ENCODE results near the gene ASPRV1. TPM values are rescaled to one million over a fixed set of nuclear protein-coding genes. Genes with fewer than 3 reads are reported as not detected.

Gene ASPRV1
- total and polyA plus RNA-seq, 12 donors, result 0.61 to 5.6 (median 1.9) TPM

DNA sequence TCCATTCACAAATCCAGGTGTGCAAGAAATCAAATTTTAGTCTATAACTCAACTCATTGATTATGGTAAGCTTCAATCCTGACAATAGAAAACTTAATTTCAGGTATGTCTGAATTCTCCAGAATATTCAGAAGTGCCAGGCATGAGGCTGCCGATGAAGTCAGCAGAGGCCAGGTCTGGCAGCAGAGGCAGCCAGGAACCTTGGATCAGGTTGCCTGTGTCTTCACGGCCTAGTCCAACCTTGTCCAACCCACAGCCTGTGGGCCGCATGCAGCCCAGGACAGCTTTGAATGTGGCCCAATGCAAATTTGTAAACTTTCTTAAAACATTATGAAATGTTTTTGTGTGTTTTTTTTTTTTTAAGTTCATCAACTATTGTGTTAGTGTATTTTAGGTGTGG is 46.9 kb upstream of the ASPRV1 start:
- DNase-seq, result peak in 1 of 7 donors; percentile 35
- intact Hi-C loops (cut with DNase I), result no loop called here
- Histone ChIP-seq H3K4me3 (no peak overlapping the region), H3K9me3 (replicated peaks in 1 of 3) (no peaks in the 10 kb centered on the region), H3K27me3 (no peaks in the 10 kb centered on the region), H3K4me1 (replicated peaks in 1 of 2) (peaks cover 0 to 5% of the 10 kb centered on the region in 2 donors), H3K27ac (no peak overlapping the region), H3K36me3 (replicated peaks in 1 of 2) (no peaks in the 10 kb centered on the region)
- 81 to 94% (median 84%) methylated on average over 3 of the region's 3 CpGs for WGBS, 4 donors
- TF ChIP-seq, protein P1, sequence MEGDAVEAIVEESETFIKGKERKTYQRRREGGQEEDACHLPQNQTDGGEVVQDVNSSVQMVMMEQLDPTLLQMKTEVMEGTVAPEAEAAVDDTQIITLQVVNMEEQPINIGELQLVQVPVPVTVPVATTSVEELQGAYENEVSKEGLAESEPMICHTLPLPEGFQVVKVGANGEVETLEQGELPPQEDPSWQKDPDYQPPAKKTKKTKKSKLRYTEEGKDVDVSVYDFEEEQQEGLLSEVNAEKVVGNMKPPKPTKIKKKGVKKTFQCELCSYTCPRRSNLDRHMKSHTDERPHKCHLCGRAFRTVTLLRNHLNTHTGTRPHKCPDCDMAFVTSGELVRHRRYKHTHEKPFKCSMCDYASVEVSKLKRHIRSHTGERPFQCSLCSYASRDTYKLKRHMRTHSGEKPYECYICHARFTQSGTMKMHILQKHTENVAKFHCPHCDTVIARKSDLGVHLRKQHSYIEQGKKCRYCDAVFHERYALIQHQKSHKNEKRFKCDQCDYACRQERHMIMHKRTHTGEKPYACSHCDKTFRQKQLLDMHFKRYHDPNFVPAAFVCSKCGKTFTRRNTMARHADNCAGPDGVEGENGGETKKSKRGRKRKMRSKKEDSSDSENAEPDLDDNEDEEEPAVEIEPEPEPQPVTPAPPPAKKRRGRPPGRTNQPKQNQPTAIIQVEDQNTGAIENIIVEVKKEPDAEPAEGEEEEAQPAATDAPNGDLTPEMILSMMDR (IDR thresholded peaks at IDR 0.05), result no peak
- no peak for TF ChIP-seq POLR2A (IDR thresholded peaks at IDR 0.05)

DNA sequence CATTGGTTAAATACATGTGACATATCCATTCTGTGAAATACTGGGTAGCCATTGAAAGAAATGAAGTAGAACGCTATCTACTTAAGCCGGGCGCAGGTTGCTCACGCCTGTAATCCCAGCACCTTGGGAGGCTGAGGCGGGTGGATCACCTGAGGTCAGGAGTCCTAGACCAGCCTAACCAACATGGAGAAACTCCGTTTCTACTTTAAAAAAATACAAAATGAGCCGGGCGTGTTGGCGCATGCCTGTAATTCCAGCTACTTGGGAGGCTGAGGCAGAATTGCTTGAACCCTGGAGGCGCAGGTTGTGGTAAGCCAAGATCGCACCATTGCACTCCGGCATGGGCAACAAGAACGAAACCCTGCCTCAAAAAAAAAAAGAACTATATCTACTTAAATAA is 45.7 kb upstream of the ASPRV1 start:
- 95 to 97% (median 97%) methylated on average over 13 of the region's 13 CpGs for WGBS, 4 donors
- H3K27me3 ChIP-seq, result no peaks in the 10 kb centered on the region
- H3K36me3 ChIP-seq (replicated peaks in 1 of 2), result no peaks in the 10 kb centered on the region
- H3K4me3 ChIP-seq, result no peak overlapping the region
- H3K27ac ChIP-seq, result no peak overlapping the region
- TF ChIP-seq, protein P1 (IDR thresholded peaks at IDR 0.05), result no peak
- no peak for TF ChIP-seq POLR2A (IDR thresholded peaks at IDR 0.05)
- H3K9me3 ChIP-seq (replicated peaks in 1 of 3), result no peaks in the 10 kb centered on the region
- peak in 1 of 7 donors; percentile 29 for DNase-seq
- intact Hi-C loops (cut with DNase I), result no loop called here
- H3K4me1 ChIP-seq (replicated peaks in 1 of 2), result peaks cover 0 to 5% of the 10 kb centered on the region in 2 donors

DNA sequence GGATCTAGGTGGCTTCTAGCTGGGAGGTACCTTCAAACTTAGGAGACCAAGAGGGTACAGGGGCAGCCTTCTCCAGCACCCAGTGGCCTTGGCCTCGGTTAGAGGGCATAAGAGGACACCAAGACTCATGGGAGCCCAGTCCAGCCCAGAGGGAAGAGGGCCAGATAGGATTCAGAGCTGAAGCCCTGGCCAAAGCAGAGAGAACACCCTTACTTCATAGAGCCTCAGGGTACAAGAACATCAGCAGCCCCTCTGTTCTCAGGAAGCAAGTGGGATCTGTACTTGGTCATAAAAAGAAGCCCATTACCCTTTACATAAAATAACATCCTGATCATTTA is 45.0 kb upstream of the ASPRV1 start:
- no peak for TF ChIP-seq POLR2A (IDR thresholded peaks at IDR 0.05)
- TF ChIP-seq, protein P1 (IDR thresholded peaks at IDR 0.05), result no peak
- Histone ChIP-seq H3K4me3 (no peak overlapping the region), H3K9me3 (replicated peaks in 1 of 3) (no peaks in the 10 kb centered on the region), H3K27ac (no peak overlapping the region), H3K27me3 (no peaks in the 10 kb centered on the region), H3K4me1 (replicated peaks in 1 of 2) (peaks cover 0 to 5% of the 10 kb centered on the region in 2 donors), H3K36me3 (replicated peaks in 1 of 2) (no peaks in the 10 kb centered on the region)
- intact Hi-C loops (cut with DNase I), result no loop called here
- 55 to 83% (median 66%) methylated on average over 1 of the region's 1 CpG for WGBS, 4 donors
- DNase-seq, result peak in 1 of 7 donors; percentile 20

DNA sequence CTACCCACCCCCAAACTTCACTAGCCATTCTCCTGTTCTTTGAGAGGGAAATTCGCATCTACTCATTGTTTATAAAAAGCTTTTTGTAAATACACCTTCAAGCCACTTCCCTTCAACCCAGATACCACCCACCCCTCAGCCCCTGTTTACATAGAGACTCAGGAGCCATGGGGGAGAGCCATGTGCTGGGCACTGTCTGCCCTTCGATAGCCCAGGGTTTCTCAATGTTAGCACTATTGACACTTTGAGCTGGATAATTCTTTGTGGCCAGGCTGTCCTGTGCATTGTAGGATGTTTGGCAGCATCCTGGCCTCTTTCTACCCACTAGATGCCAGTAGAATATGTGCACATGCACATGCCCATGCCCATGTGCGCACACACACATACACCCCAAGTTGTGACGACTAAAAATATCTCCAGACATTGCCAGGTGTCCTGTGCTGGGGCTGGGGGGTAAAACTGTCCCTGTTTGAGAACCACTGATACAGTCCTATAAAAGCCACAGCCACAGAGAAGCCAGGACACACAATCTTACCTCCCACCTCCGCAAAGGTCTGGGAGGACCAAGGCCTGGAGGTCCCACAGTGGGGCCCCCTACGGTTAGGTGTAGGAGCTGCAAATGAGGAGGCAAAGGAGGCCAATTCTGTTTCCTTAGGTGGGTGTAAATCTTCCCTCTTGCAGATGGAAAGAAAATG is 44.5 kb upstream of the ASPRV1 start:
- intact Hi-C loops (cut with DNase I), result no loop called here

More for the DNA sequence above, 44.5 kb upstream of the ASPRV1 start:
- H3K4me1 ChIP-seq (replicated peaks in 1 of 2), result peaks cover 0 to 5% of the 10 kb centered on the region in 2 donors
- TF ChIP-seq POLR2A (IDR thresholded peaks at IDR 0.05), result no peak
- TF ChIP-seq, protein P1 (IDR thresholded peaks at IDR 0.05), result no peak
- WGBS, 4 donors, result 87 to 92% (median 90%) methylated on average over 4 to 6 of the region's 6 CpGs
- H3K27ac ChIP-seq, result no peak overlapping the region
- no peaks in the 10 kb centered on the region for H3K9me3 ChIP-seq (replicated peaks in 1 of 3)
- H3K36me3 ChIP-seq (replicated peaks in 1 of 2), result no peaks in the 10 kb centered on the region
- peak in 1 of 7 donors; percentile 14 for DNase-seq
- H3K27me3 ChIP-seq, result no peaks in the 10 kb centered on the region
- no peak overlapping the region for H3K4me3 ChIP-seq
